GM18498 (cell line): Measurements from ENCODE around the gene MYBPHL.

Source experiments
- ATAC-seq: cut with Tn5 transposase; IDR thresholded peaks from one replicate; pipeline ENCODE4 v1.9.1; 2021; ENCODE audit warnings: mild to moderate bottlenecking, moderate library complexity; ENCODE audit not compliant: unreplicated experiment

The MYBPHL gene

GRCh38 chr1:109266965-109267364, 39.8 kb downstream of the MYBPHL start:
- ATAC-seq, result no peak

GRCh38 chr1:109265741-109266330, 41.0 kb downstream of the MYBPHL start:
- no peak for ATAC-seq

DNA sequence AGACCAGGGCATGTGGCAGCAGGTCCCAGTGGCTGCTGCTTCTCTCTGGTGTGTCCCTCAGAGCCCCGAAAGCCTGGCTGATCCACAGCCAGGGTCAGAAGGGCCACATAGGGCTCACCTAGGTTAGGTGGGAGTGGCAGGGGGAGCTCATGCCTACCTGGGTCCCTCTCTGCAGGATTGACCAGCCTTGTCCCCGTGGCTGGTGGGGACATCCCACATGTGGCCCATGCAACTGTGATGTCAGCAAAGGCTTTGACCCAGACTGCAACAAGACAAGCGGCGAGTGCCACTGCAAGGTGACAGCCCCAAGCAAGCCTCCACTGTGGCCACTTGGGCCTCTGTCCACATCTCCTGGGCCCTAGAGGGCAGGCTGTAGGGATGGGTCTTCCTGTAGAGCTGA, 41.8 kb downstream of the MYBPHL start:
- no peak for ATAC-seq

DNA sequence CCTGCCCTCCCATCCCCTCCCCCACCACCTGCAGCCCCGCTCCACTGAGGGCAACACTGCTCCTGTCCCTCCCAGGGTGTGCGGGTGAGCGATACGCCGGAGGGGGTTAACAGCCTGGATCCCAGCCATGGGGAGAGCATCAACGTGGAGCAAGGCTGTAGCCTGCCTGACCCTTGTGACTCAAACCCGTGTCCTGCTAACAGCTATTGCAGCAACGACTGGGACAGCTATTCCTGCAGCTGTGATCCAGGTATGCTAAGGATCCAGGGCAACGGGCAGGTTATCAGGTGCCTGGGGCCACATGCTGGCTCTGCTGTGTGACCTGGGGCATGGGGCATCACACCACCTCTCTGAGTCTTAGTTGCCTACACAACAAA, 42.4 kb downstream of the MYBPHL start:
- no peak for ATAC-seq

GRCh38 chr1:109263597-109264378, 43.0 kb downstream of the MYBPHL start:
- peak; percentile 82 for ATAC-seq

DNA sequence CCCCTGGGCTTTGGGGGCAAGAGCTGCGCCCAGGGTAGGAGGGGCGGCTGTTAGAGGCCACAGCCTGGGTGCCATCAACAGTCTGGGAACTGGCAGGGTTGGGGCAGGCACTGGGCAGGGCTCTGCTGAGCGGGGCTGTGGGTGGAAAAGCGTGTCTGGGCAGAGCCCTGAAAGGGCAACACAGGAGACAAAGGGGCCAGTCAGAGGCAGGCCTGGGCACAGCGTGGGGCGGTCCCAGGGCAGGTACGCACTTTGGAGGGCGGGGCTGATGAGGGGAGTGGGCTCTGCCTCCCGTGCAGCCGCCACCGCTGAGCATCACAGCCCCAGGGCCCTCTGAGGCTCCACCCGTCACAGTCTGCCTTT, 43.6 kb downstream of the MYBPHL start:
- peak; percentile 23 for ATAC-seq

DNA sequence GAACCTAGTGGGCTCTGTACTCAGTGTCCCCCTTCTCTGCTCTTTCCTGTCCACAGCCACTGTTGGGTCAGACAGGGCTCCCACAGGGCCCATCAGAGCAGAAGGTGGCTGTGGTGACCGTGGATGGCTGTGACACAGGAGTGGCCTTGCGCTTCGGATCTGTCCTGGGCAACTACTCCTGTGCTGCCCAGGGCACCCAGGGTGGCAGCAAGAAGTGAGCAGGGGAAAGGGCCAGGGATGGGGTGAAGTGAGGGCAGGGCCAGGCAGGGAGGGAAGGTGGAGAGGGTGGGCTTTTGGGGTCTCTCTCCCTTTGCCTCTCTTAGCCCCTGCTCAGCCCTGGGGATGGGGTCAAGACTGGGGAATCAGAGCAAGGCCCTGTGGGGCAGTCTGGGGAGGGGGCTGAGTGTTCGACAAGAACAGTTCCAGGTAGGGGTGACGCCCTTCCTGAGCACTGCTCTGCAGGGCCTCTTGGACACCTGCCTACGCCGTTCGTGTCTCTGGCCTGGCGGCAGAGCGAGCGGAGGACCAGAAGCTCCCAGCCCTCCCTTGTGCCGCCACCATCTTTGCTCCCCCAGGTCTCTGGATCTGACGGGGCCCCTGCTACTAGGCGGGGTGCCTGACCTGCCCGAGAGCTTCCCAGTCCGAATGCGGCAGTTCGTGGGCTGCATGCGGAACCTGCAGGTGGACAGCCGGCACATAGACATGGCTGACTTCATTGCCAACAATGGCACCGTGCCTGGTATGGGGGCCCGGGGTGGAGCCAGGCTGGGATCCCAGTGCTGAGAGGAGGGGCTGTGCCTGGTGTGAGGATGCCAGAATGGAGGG, 44.4 kb downstream of the MYBPHL start:
- no peak for ATAC-seq

DNA sequence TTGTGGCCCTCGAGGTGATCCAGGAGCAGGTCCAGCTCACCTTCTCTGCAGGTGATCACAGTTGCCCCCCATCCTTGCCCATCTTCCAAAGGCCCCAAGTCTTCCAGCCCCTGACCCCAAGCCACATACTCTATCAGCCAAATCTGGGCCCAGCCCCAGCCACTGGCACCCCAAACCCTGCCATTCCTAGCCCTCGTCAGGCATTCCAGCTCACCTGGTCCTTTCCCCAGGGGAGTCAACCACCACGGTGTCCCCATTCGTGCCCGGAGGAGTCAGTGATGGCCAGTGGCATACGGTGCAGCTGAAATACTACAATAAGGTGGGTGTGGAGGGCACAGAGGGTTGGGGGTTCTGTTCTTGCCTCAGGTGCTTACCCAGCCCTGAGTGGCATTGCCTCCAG, 45.2 kb downstream of the MYBPHL start:
- ATAC-seq, result no peak

GRCh38 chr1:109261006-109261405, 45.8 kb downstream of the MYBPHL start:
- no peak for ATAC-seq

GRCh38 chr1:109259674-109260557, 46.9 kb downstream of the MYBPHL start:
- no peak for ATAC-seq

- no peak for ATAC-seq
Measured at GRCh38 chr1:109258481-109259466, 48.0 kb downstream of the MYBPHL start.

- no peak for ATAC-seq
Measured at GRCh38 chr1:109257682-109258421, 49.0 kb downstream of the MYBPHL start.

DNA sequence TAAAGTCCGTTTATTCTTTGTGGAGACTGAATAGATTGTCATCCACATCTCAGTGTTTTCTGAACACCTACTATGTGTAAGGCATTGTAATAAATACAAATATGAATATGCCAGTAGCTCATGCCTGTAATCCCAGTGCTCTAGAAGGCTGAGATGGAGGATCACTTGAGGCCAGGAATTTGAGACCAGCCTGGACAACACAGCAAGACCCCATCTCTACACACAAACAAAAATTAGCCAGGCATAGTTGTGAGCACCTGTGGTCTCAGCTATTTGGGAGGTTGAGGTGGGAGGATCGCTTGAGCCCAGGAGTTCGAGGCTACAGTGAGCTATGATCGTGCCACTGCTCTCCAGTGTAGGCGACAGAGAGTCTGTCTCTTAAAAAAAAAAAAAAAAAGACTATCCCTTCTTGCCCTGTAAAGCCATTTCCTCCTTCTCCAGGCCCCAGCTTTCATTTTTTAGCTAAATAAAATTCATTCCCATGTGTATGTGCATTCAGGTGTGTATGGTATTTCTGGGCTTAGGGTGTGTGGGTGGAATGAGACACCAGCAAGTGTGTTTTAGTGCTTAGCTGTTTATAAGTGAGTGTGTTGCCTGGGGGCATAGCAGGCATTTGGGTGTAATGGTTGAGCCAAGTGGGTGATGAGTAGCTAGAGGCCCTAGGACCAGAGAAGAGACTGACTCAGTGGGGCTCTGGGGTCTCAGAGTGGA, 49.7 kb downstream of the MYBPHL start:
- no peak for ATAC-seq

- ATAC-seq, result no peak
Measured at GRCh38 chr1:109256085-109256484, 50.7 kb downstream of the MYBPHL start.

GRCh38 chr1:109255678-109256077, 51.1 kb downstream of the MYBPHL start:
- no peak for ATAC-seq

GRCh38 chr1:109255097-109255651, 51.6 kb downstream of the MYBPHL start:
- no peak for ATAC-seq

- ATAC-seq, result no peak
Measured at GRCh38 chr1:109254621-109255096, 52.2 kb downstream of the MYBPHL start.
